Endothelial cell of umbilical vein (primary cell): ENCODE measurements around the gene SNORC. TPM values are rescaled to one million over a fixed set of nuclear protein-coding genes. Genes with fewer than 3 reads are reported as not detected.

Experiments
- BruUV-seq: library from RNA; stranded (reverse); fragments of 400-500 nt; replicated peaks from 2 replicates; lab custom pipeline; 2021; lab: Mats Ljungman, UMichigan
- CTCF ChIA-PET: fragments of 300-600, 350-600 bp; sonication (Branson Sonifier 250); formaldehyde crosslinking; loops from one replicate; lab custom pipeline; 2021; ENCODE audit warnings: antibody characterized with exemption, inconsistent platforms; lab: Charles Lee
- POLR2A ChIA-PET: fragments of 300-600, 350-600 bp; sonication (Branson Sonifier 250); formaldehyde crosslinking; loops from one replicate; lab custom pipeline; 2021; ENCODE audit warnings: antibody characterized with exemption, inconsistent platforms; lab: Charles Lee
- DNase-seq: peaks from one replicate; pipeline ENCODE4 v3.0.0-alpha.2; 2011; ENCODE audit warnings: low read depth, low spot score
- FAIRE-seq: peaks from 2 replicates; lab custom pipeline; 2011; peaks lifted over from hg19 to GRCh38; lab: Jason Lieb, UNC
- H2AFZ ChIP-seq: 2 replicates; pipeline ENCODE4 v1.6.0; 2012; ENCODE audit warnings: low read depth, low read length, control low read depth, inconsistent platforms
- H3K27ac ChIP-seq: 2 replicates; pipeline ENCODE4 v1.5.1; 2011; ENCODE audit warnings: low read depth, mild to moderate bottlenecking, control low read depth, low read length, moderate library complexity; ENCODE audit not compliant: insufficient read depth
- H3K27me3 ChIP-seq, 2 experiments: 2 replicates each; pipeline versions ENCODE4 v1.6.0 to v1.6.1; 2011; ENCODE audit warnings: low read length in 2 of 2, mixed read lengths in 1 of 2; ENCODE audit not compliant: control insufficient read depth in 2 of 2, insufficient read depth in 2 of 2
- H3K36me3 ChIP-seq, 2 experiments: 2 replicates in 1 of 2; 3 replicates in 1 of 2; pipeline ENCODE4 v1.5.1; 2011; ENCODE audit warnings: low read length in 2 of 2, mild to moderate bottlenecking in 1 of 2, moderate library complexity in 1 of 2; ENCODE audit not compliant: control insufficient read depth in 2 of 2, insufficient read depth in 2 of 2; ENCODE audit errors: extremely low read depth in 1 of 2
- H3K4me1 ChIP-seq: 3 replicates; pipeline ENCODE4 v1.5.1; 2011; ENCODE audit warnings: mild to moderate bottlenecking, low read length; ENCODE audit not compliant: control insufficient read depth, insufficient read depth; ENCODE audit errors: extremely low read depth
- H3K4me2 ChIP-seq: 2 replicates; pipeline ENCODE4 v1.6.1; 2011; ENCODE audit warnings: low read length, control low read depth, mixed read lengths; ENCODE audit not compliant: insufficient read depth
- H3K4me3 ChIP-seq, 3 experiments: fragments of 200-600 bp in 1 of 3; sonication (generic), shearing (Covaris generic) in 1 of 3; replicated peaks in 1 of 3; 2 replicates each; pipeline ENCODE4 v1.5.1; 2011 to 2016; ENCODE audit warnings: control low read depth in 3 of 3, low read length in 3 of 3, mild to moderate bottlenecking in 2 of 3, inconsistent platforms in 1 of 3, low read depth in 1 of 3, moderate library complexity in 1 of 3; ENCODE audit not compliant: insufficient read depth in 1 of 3
- H3K79me2 ChIP-seq: 2 replicates; pipeline ENCODE4 v1.6.0; 2012; ENCODE audit warnings: low read length, inconsistent platforms; ENCODE audit not compliant: control insufficient read depth, insufficient read depth
- H3K9ac ChIP-seq: replicated peaks from 2 replicates; pipeline ENCODE3; 2011; ENCODE audit warnings: low read length, control low read depth; ENCODE audit not compliant: insufficient read depth; ENCODE audit errors: extremely low read depth
- H3K9me1 ChIP-seq: replicated peaks from 3 replicates; pipeline ENCODE4 v1.6.0; 2011; ENCODE audit warnings: mild to moderate bottlenecking, low read length; ENCODE audit not compliant: control insufficient read depth, insufficient read depth; ENCODE audit errors: extremely low read depth
- H3K9me3 ChIP-seq: replicated peaks from 2 replicates; pipeline ENCODE4 v1.5.1; 2012; ENCODE audit warnings: low read length, inconsistent platforms; ENCODE audit not compliant: control insufficient read depth, insufficient read depth
- H4K20me1 ChIP-seq: replicated peaks from 2 replicates; pipeline ENCODE3; 2011; ENCODE audit warnings: mild to moderate bottlenecking, low read length; ENCODE audit not compliant: control insufficient read depth, insufficient read depth; ENCODE audit errors: extremely low read depth
- CTCF ChIP-seq, 2 donors: IDR thresholded peaks; 1 replicate in 1 of 2; 2 replicates in 1 of 2; pipeline ENCODE4 v1.5.1; 2011; ENCODE audit warnings: low read length in 2 of 2, mild to moderate bottlenecking in 2 of 2, moderate library complexity in 2 of 2, control low read depth in 1 of 2, inconsistent platforms in 1 of 2, low read depth in 1 of 2; ENCODE audit not compliant: insufficient read depth in 1 of 2; ENCODE audit errors: extremely low read depth in 1 of 2
- EZH2 ChIP-seq: IDR thresholded peaks from 2 replicates; pipeline ENCODE4 v1.6.1; 2012; ENCODE audit warnings: borderline replicate concordance, low read depth, mild to moderate bottlenecking, moderate library complexity, low read length, inconsistent platforms; ENCODE audit not compliant: severe bottlenecking
- FOS ChIP-seq: IDR thresholded peaks from 2 replicates; pipeline ENCODE4 v1.6.1; 2011; ENCODE audit warnings: mild to moderate bottlenecking, low read length, moderate library complexity, borderline replicate concordance; ENCODE audit not compliant: insufficient read depth
- GATA2 ChIP-seq: IDR thresholded peaks from 2 replicates; pipeline ENCODE4 v1.7.0; 2011; ENCODE audit warnings: low read depth, mild to moderate bottlenecking, moderate library complexity, mixed read lengths, low read length; ENCODE audit not compliant: insufficient read length, insufficient read depth
- JUN ChIP-seq: IDR thresholded peaks from 2 replicates; pipeline ENCODE4 v1.6.1; 2011; ENCODE audit warnings: borderline replicate concordance, low read depth; ENCODE audit not compliant: insufficient read length, insufficient read depth
- MAX ChIP-seq: IDR thresholded peaks from 2 replicates; pipeline ENCODE4 v1.6.1; 2011; ENCODE audit not compliant: insufficient read depth, insufficient read length
- MYC ChIP-seq: IDR thresholded peaks from one replicate; pipeline ENCODE4 v1.6.1; 2011; ENCODE audit warnings: mild to moderate bottlenecking, low read depth, low read length
- POLR2A ChIP-seq: IDR thresholded peaks from 2 replicates; pipeline ENCODE4 v1.6.1; 2012; ENCODE audit warnings: low read depth, mild to moderate bottlenecking, control low read depth, low read length
- POLR2AphosphoS5 ChIP-seq: IDR thresholded peaks from 2 replicates; pipeline ENCODE4 v1.6.1; 2012; ENCODE audit warnings: low read depth, mild to moderate bottlenecking, control low read depth, low read length, moderate library complexity; ENCODE audit not compliant: insufficient read depth
- dilution Hi-C: fragments of 300-500 bp; cut with MboI; formaldehyde crosslinking; loops from one replicate; pipeline ENCODE4 v1.15.0; 2019; ENCODE audit warnings: low sequenced_read_pairs; ENCODE audit not compliant: extremely low pct_ligation_motif_present
- intact Hi-C: fragments of 100-400 bp; cut with micrococcal nuclease; formaldehyde crosslinking; loops from one replicate; pipeline ENCODE4 v1.10.0; 2022
- polyA plus RNA-seq, 4 experiments: library from polyadenylated mRNA; depleted of rRNA in 3 of 4; stranded (reverse) in 3 of 4; unstranded in 1 of 4; fragments of >200 nt; gene quantifications; 2 replicates each; pipeline versions ENCODE4 v1.2.1 to v1.2.3, GENCODE V29; 2011 to 2012; ENCODE audit warnings: missing spikeins in 1 of 4
- total RNA-seq: library from RNA; stranded (reverse); gene quantifications from 2 replicates; pipeline ENCODE4 v1.2.3, GENCODE V29; 2021

The SNORC gene
- total and polyA plus RNA-seq, 2 donors (not counting 3 experiments of a cell fraction or from before 2014, with no cell fraction given) = 1.4 to 4.0 TPM

- DNase-seq (no peak), FAIRE-seq (no peak)
- H4K20me1 ChIP-seq = no peaks in the 10 kb centered on the region
- H2AFZ ChIP-seq = no peak overlapping the region
- intact Hi-C loops = no loop called here
- no peak overlapping the region for H3K4me2 ChIP-seq
- no peak overlapping the region for H3K27ac ChIP-seq
- no TSS peak for BruUV-seq
- H3K9me3 ChIP-seq = no peaks in the 10 kb centered on the region
- no peaks in the 10 kb centered on the region for H3K36me3 ChIP-seq
- H3K27me3 ChIP-seq = no peaks in the 10 kb centered on the region
- no peak overlapping the region for H3K4me3 ChIP-seq
- peaks cover 15% of the 10 kb centered on the region for H3K4me1 ChIP-seq
- TF ChIP-seq MYC (no peak), EZH2 (no peak), POLR2AphosphoS5 (no peak), GATA2 (no peak), POLR2A (no peak), JUN (no peak), MAX (no peak), CTCF (IDR thresholded peaks at IDR 0.05; ENCODE audit: extremely low read depth in 1 of 2, insufficient read depth in 1 of 2, low read depth in 1 of 2, low read length in 2 of 2) (no peak), FOS (no peak)
- ChIA-PET CTCF (interaction anchor here (0.8 to 1.4 kb wide), 2 partner anchors 10 to 131 kb away, joined by 4 to 5 read pairs; no protein-coding TSS in a partner anchor), POLR2A (no interaction called here)
- H3K9me1 ChIP-seq = no peaks in the 10 kb centered on the region
- no peaks in the 10 kb centered on the region for H3K79me2 ChIP-seq
- no peak overlapping the region for H3K9ac ChIP-seq
- dilution Hi-C loops = no loop called here
These were observed 27.7 kb downstream of the SNORC start for GRCh38 chr2:232897598-232898408.
